RWPE2 (cell line): ENCODE results near the gene GFOD1.

Experiments used
- ATAC-seq: fragments of 200-7000 bp; cut with Tn5 transposase; 3 replicates; pipeline ENCODE4 v1.9.1; 2021; ENCODE audit warnings: low read depth
- DNase-seq: peaks from one replicate; pipeline ENCODE4 v3.0.0-alpha.2; 2020; ENCODE audit warnings: low spot score
- H3K27ac ChIP-seq: fragments of 450-650 bp; 2 replicates; pipeline ENCODE4 v1.5.1; 2017; ENCODE audit warnings: mild to moderate bottlenecking; ENCODE audit not compliant: poor library complexity, severe bottlenecking
- H3K27me3 ChIP-seq: fragments of 250-450 bp; sonication (Bioruptor Pico); 2 replicates; pipeline ENCODE4 v1.5.1; 2021; ENCODE audit warnings: mild to moderate bottlenecking, moderate library complexity; ENCODE audit not compliant: insufficient read depth, poor library complexity, severe bottlenecking
- H3K36me3 ChIP-seq: fragments of 250-450 bp; sonication (Bioruptor Pico); 2 replicates; pipeline ENCODE4 v1.5.1; 2020; ENCODE audit warnings: low read depth, mild to moderate bottlenecking, moderate library complexity
- H3K4me1 ChIP-seq: fragments of 250-450 bp; sonication (Bioruptor Pico); 2 replicates; pipeline ENCODE4 v1.5.1; 2021; ENCODE audit warnings: mild to moderate bottlenecking, moderate library complexity; ENCODE audit not compliant: insufficient read depth, poor library complexity, severe bottlenecking
- H3K4me3 ChIP-seq: fragments of 250-450 bp; sonication (Bioruptor Pico); 2 replicates; pipeline ENCODE4 v1.5.1; 2021; ENCODE audit warnings: mild to moderate bottlenecking, moderate library complexity; ENCODE audit not compliant: severe bottlenecking
- H3K9me3 ChIP-seq: fragments of 250-450 bp; sonication (Bioruptor Pico); 2 replicates; pipeline ENCODE4 v1.5.1; 2021; ENCODE audit warnings: mild to moderate bottlenecking, moderate library complexity; ENCODE audit not compliant: severe bottlenecking
- CTCF ChIP-seq: fragments of 450-650 bp; IDR thresholded peaks from one replicate; pipeline ENCODE4 v1.5.1; 2017; ENCODE audit warnings: mild to moderate bottlenecking, moderate library complexity; ENCODE audit not compliant: poor library complexity, severe bottlenecking

The GFOD1 gene

GRCh38 chr6:13441778-13442177, 45.6 kb downstream of the GFOD1 start:
- H3K36me3 ChIP-seq = no peaks in the 10 kb centered on the region
- no peak for DNase-seq
- no peaks in the 10 kb centered on the region for H3K9me3 ChIP-seq
- TF ChIP-seq CTCF = no peak
- peaks cover 9% of the 10 kb centered on the region for H3K4me1 ChIP-seq
- no peak overlapping the region for H3K4me3 ChIP-seq
- no peak for ATAC-seq
- no peaks in the 10 kb centered on the region for H3K27me3 ChIP-seq
- H3K27ac ChIP-seq = no peak overlapping the region

- H3K4me1 ChIP-seq = peaks cover 1% of the 10 kb centered on the region
- ATAC-seq (peak; percentile 35; the same call in 1 of the 3 replicates), DNase-seq (no peak)
- no peak overlapping the region for H3K27ac ChIP-seq
- TF ChIP-seq CTCF = no peak
- H3K36me3 ChIP-seq = no peaks in the 10 kb centered on the region
- no peak overlapping the region for H3K4me3 ChIP-seq
- H3K9me3 ChIP-seq = no peaks in the 10 kb centered on the region
- no peaks in the 10 kb centered on the region for H3K27me3 ChIP-seq
These were observed 47.8 kb downstream of the GFOD1 start for GRCh38 chr6:13439644-13440043.

- no peaks in the 10 kb centered on the region for H3K4me1 ChIP-seq
- H3K36me3 ChIP-seq = no peaks in the 10 kb centered on the region
- no peak for TF ChIP-seq CTCF
- DNase-seq (no peak), ATAC-seq (no peak)
- H3K27me3 ChIP-seq = no peaks in the 10 kb centered on the region
- no peak overlapping the region for H3K4me3 ChIP-seq
- H3K9me3 ChIP-seq = no peaks in the 10 kb centered on the region
- H3K27ac ChIP-seq = no peak overlapping the region
These were observed 49.3 kb downstream of the GFOD1 start for GRCh38 chr6:13438126-13438525.

GRCh38 chr6:13437218-13437996, 50.0 kb downstream of the GFOD1 start:
- Histone ChIP-seq H3K4me3 (no peak overlapping the region), H3K9me3 (no peaks in the 10 kb centered on the region), H3K4me1 (no peaks in the 10 kb centered on the region), H3K36me3 (no peaks in the 10 kb centered on the region), H3K27me3 (no peaks in the 10 kb centered on the region), H3K27ac (no peak overlapping the region)
- DNase-seq (no peak), ATAC-seq (no peak)
- no peak for TF ChIP-seq CTCF
